GF-D8 (cell line): Measurements from ENCODE around the gene ATF6.

Source experiments
- DNase-seq: peaks from one replicate; lab custom pipeline; 2025; lab: John Stamatoyannopoulos, UW

ATF6 gene

GRCh38 chr1:161887730-161888287, 121.7 kb downstream of the ATF6 start:
- DNase-seq: no peak

GRCh38 chr1:161890574-161890973, 124.5 kb downstream of the ATF6 start:
- no peak for DNase-seq

DNA sequence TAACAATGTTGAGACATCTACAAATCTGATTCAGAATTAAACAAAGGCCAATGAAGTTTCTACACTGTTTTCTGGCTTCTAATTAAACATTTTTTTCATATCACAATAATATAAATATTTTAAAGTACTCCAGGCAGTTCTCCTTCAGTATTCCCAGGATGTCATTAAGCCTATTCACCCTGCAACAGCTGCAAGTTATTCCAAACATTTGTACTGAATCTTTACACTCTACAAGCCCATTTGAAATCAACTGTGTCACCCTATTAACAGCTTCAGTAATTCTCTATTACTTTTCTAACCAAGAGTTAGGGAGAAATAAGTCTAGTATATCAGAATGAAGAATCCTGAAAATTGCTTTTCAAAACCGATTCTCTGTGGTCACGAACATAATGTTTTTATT, 133.0 kb downstream of the ATF6 start:
- DNase-seq: no peak

DNA sequence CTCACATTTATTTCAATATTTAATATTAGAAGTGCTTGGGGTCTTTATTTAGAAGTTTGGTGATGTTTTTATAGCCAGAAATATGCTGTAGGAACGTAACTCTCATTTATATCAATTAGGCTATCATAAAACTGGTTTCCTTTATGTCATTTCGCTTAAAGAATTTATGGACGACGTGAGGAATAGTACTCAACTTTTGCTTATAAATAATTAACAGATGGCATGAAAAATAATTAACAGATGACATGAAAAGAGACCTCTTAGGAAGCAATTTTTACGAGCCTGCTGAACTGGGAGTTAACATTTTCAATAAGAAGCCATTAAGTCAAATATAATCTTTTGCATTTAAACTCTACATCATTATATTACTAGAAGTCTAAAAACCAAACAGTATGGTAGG, 134.0 kb downstream of the ATF6 start:
- no peak for DNase-seq

- DNase-seq: no peak
Observed at GRCh38 chr1:161902182-161902581, 136.1 kb downstream of the ATF6 start.

GRCh38 chr1:161905269-161905884, 139.3 kb downstream of the ATF6 start:
- DNase-seq: no peak

- no peak for DNase-seq
Observed at GRCh38 chr1:161907265-161907664, 141.1 kb downstream of the ATF6 start.

DNA sequence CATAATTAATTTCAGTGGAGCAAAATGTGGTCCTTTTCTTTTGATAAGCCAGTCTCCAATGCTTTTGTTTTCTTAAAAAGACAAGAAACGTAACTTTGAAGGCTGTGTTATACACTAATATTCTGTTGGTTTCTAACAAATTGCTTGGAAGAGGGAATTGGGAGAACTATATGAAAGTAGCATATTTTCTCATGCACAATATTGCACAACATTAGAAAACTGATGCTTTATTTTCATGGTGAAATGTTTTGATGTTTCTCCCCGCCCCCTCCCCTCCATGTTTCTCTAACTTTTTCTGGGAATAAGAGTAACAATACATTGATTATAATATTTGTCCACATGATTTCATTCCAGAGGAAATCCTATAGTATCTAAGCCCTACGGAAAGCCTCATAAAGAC, 142.1 kb downstream of the ATF6 start:
- no peak for DNase-seq

- DNase-seq: no peak
Observed at GRCh38 chr1:161910604-161911003, 144.5 kb downstream of the ATF6 start.

- DNase-seq: no peak
Observed at GRCh38 chr1:161913482-161914140, 147.5 kb downstream of the ATF6 start.

- no peak for DNase-seq
Observed at GRCh38 chr1:161914595-161914994, 148.5 kb downstream of the ATF6 start.

- no peak for DNase-seq
Observed at GRCh38 chr1:161915051-161915503, 149.0 kb downstream of the ATF6 start.

DNA sequence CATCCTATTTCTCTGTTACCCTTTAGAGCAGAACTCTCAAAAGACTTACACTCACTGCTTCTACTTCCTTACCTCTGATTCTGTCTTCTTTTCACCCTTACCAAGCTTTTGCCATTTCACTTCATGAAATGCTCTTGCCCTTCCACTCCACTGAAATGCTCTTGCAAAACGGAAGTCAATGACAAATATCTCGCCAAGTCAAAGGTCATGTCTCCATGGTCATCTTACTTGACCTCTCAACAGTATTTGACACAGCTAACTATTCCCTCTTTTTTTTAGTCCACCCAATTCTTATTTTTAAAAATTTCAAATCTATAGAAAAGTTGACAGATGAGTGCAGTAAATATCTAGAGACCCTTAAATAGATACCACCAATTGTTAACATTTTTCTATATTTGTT, 149.9 kb downstream of the ATF6 start:
- no peak for DNase-seq

- no peak for DNase-seq
Observed at GRCh38 chr1:161919229-161919628, 153.1 kb downstream of the ATF6 start.

DNA sequence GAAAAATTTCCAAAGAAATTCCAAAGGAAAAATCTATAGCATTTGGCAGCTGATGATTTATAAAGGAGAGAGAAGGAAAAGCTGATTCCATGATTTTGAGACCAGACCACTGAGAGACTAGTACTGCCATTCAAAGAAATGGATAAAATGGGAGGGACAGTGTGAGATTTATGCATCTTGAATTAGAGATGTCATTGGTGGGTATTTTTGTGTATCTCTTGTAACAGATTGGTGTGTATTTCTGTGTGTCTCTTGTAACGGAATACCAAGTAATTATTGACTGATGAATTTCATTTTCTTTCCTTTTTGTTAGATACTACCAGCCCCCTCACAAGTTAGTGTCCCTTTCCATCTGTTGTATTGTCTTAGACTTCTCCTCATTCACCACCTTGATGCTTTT, 155.4 kb downstream of the ATF6 start:
- DNase-seq: no peak

DNA sequence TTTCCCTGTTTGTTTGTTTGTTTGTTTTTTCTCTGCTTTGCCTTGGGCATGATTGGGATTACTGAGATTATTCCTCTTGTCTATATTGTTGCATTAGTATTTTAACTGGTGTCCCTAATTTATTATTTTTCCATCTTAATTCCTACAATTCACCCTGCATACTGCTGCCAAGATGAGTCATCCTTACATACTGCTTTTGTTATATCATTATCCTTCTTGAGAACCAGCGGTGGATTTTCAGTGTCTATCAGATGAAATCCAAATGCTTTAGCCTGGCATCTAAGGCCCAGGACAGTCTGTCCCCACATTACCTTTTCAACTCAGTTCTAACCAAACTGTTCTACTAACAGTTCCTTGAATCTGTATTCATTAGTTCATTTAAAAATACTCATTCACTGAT, 155.9 kb downstream of the ATF6 start:
- no peak for DNase-seq

- no peak for DNase-seq
Observed at GRCh38 chr1:161928056-161928455, 161.9 kb downstream of the ATF6 start.

- no peak for DNase-seq
Observed at GRCh38 chr1:161929137-161929536, 163.0 kb downstream of the ATF6 start.

- no peak for DNase-seq
Observed at GRCh38 chr1:161930064-161930463, 163.9 kb downstream of the ATF6 start.

DNA sequence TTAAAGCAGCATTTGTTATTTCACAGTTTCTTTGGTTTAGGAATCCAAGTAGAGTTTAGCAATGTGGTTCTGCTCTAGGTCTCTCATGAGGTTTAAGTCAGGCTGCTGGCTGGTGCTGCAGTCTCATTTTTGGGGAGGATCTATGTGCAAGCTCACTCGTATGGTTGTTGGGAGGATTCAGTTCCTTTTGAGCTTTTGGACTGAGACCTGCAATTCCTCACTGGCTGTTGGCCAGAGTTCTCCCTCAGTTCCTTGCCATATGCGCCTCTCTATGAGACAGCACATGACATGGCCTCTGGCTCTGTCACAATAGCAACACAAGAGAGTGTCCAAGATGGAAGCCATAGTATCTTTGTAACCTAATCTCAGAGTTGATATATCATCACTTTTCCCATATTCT, 166.5 kb downstream of the ATF6 start:
- no peak for DNase-seq

GRCh38 chr1:161933592-161934588, 167.8 kb downstream of the ATF6 start:
- no peak for DNase-seq

- DNase-seq: no peak
Observed at GRCh38 chr1:161935264-161935663, 169.1 kb downstream of the ATF6 start.
